ENCODE data around the gene CHST12. TPM values are rescaled to one million over a fixed set of nuclear protein-coding genes. Genes with fewer than 3 reads are reported as not detected.
"Not testable (repeated sequence)": the region's sequence is repeated elsewhere in the genome, so short reads cannot be mapped to it uniquely, and the experiment has no call there.

Gene CHST12
- total RNA-seq, 1 donor from 2014 or later: 29.2 TPM

DNA sequence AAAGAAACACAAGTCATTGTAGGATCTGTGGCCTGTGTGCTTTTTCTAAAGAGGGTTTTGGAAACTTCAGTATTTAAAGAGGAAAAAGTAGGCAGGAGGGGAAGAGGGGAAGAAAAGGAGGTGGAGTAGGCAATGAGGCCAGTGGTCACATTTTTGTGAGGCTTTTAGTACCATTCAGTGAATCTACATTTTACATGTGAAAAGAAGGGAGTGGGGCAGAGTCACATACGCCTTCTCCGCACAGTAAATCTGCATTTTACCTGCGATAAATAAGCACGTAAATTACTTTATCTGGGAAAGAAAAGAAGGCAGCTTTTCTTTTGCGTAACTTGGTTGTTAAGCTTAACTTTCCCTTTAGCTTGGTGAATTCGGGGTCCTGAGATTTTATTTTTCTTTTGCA, 13.2 kb downstream of the CHST12 start:
- DNase-seq (no peak), ATAC-seq (no peak)
- TF ChIP-seq, protein P1, sequence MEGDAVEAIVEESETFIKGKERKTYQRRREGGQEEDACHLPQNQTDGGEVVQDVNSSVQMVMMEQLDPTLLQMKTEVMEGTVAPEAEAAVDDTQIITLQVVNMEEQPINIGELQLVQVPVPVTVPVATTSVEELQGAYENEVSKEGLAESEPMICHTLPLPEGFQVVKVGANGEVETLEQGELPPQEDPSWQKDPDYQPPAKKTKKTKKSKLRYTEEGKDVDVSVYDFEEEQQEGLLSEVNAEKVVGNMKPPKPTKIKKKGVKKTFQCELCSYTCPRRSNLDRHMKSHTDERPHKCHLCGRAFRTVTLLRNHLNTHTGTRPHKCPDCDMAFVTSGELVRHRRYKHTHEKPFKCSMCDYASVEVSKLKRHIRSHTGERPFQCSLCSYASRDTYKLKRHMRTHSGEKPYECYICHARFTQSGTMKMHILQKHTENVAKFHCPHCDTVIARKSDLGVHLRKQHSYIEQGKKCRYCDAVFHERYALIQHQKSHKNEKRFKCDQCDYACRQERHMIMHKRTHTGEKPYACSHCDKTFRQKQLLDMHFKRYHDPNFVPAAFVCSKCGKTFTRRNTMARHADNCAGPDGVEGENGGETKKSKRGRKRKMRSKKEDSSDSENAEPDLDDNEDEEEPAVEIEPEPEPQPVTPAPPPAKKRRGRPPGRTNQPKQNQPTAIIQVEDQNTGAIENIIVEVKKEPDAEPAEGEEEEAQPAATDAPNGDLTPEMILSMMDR (IDR thresholded peaks at IDR 0.05): no peak
- Histone ChIP-seq H3K9me3 (no peaks in the 10 kb centered on the region), H3K27ac (no peak overlapping the region), H3K4me3 (no peak overlapping the region), H3K4me1 (peaks cover 31% of the 10 kb centered on the region), H3K36me3 (no peaks in the 10 kb centered on the region), H3K27me3 (ENCODE audit: low read depth) (no peaks in the 10 kb centered on the region)
- intact Hi-C loops (cut with DNase I): no loop called here

DNA sequence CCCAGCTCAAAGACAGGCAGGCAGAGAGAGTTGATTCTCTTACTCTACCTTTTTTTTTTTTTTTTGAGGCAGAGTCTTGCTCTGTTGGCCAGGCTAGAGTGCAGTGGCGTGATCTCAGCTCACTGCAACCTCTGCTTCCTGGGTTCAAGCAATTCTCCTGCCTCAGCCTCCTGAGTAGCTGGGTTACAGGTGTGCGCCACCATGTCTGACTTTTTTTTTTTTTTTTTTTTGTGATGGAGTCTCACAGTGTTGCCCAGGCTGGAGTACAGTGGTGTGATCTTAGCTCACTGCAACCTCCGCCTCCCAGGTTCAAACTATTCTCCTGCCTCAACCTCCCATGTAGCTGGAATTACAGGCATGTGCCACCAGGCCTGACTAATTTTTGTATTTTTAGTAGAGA, 13.8 kb downstream of the CHST12 start:
- intact Hi-C loops (cut with DNase I); H3K27me3 ChIP-seq (ENCODE audit: low read depth); H3K9me3 ChIP-seq; ATAC-seq; H3K27ac ChIP-seq; H3K36me3 ChIP-seq; H3K4me3 ChIP-seq; DNase-seq: not testable (repeated sequence)
- H3K4me1 ChIP-seq: peaks cover 26% of the 10 kb centered on the region

DNA sequence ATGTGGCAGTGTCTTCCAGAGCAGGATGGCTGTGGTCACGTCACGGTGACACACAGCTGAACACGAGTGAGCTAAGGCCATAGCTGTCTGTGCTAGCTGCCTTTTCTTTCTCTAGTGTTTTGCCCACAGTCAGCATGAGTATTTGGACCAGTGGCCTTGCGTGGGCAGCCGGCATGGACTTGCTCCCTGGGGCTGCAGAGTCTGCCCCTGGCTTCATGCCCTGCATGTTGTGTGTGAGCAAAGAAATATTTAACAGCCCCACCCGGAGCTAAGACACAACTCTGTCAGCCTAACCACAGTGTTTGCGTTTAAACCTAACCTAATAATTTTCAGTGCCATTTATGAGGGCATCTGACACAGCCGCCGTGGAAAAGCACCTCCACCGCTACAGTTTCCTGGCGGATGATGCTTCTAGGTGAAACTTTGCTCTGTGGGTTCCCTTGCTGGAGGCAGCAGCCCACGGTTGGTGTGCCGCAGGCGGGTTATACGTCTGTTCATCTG, 14.6 kb downstream of the CHST12 start:
- intact Hi-C loops (cut with DNase I): no loop called here
- DNase-seq (no peak), ATAC-seq (peak; percentile 29 to 33)
- Histone ChIP-seq H3K27ac (no peak overlapping the region), H3K36me3 (no peaks in the 10 kb centered on the region), H3K9me3 (no peaks in the 10 kb centered on the region), H3K27me3 (ENCODE audit: low read depth) (no peaks in the 10 kb centered on the region), H3K4me1 (peaks cover 17% of the 10 kb centered on the region), H3K4me3 (no peak overlapping the region)
- TF ChIP-seq, protein P1 (IDR thresholded peaks at IDR 0.05): no peak

DNA sequence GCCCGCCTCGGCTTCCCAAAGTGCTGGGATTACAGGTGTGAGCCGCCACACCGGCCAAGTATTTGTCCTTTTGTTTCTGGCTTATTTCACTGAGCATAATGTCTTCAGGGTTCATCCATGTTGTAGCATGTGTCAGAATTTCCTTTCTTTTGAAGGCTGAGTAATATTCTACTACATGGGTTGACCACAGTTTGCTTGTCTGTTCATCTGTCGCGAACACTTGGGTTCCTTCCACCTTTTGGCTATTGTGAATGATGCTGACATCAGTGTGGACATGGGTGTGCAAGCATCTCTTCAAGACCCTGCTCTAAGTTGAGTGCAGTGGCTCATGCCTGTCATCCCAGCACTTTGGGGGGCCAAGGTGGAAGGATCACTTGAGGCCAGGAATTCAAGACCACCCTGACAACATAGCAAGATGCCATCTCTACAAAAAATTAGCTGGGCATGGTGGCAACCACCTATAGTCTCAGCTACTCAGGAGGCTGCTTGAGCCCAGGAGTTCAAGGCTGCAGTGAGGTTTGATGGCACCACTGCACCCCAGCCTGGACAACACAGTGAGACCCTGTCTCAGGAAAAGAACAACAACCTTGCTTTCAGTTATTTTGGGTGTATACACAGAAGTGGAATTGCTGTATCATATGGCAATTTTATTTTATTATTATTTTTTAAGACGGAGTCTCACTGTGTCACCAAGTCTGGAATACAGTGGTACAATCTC, 17.0 kb downstream of the CHST12 start:
- TF ChIP-seq, protein P1 (IDR thresholded peaks at IDR 0.05): no peak
- H3K27ac ChIP-seq: no peak overlapping the region
- peaks cover 15% of the 10 kb centered on the region for H3K4me1 ChIP-seq
- H3K9me3 ChIP-seq: no peaks in the 10 kb centered on the region
- no peaks in the 10 kb centered on the region for H3K27me3 ChIP-seq (ENCODE audit: low read depth)
- H3K36me3 ChIP-seq: no peaks in the 10 kb centered on the region
- no peak overlapping the region for H3K4me3 ChIP-seq
- DNase-seq: no peak
- no peak for ATAC-seq
- intact Hi-C loops (cut with DNase I): no loop called here

DNA sequence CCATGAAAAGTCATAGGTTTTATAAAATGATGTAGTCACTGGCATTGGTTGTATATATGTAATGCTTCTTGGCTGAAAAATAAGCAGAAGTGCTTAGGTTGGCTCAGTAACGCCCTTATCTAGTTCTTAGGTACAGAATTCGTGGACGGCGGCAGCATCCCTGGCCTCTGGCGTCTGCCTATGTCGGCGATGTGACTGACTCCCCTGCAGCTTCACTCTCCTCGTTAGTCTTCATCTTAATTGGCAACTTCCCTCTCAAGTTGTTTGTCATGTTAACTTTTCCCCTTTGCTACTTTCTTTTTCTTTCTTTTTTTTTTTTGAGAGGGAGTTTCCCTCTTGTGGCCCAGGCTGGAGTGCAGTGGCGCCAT, 18.5 kb downstream of the CHST12 start:
- no peak for DNase-seq
- no peak for ATAC-seq
- intact Hi-C loops (cut with DNase I): no loop called here
- peaks cover 8% of the 10 kb centered on the region for H3K4me1 ChIP-seq
- no peak overlapping the region for H3K4me3 ChIP-seq
- H3K36me3 ChIP-seq: no peaks in the 10 kb centered on the region
- H3K27me3 ChIP-seq (ENCODE audit: low read depth): no peaks in the 10 kb centered on the region
- TF ChIP-seq, protein P1 (IDR thresholded peaks at IDR 0.05): no peak
- H3K9me3 ChIP-seq: no peaks in the 10 kb centered on the region
- no peak overlapping the region for H3K27ac ChIP-seq

DNA sequence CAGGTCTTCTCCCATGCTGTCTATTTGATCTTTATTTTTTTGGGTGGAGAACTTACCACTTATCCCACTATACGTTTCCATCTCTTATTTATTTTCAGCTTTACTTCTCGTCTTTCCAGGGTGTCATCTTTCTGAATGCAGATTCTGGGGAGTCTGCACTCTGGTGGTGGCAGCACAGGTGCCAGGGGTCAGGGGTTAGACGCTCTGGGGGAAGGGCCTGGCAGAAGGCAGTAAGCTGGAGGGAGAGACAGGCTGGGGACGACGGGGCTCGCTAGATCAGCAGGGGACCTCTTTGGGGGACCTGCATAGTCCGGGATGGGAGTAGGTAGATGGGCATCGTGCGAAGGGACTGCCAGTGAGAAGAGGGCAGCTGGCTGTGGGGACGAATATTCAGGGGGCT, 22.3 kb downstream of the CHST12 start:
- no peaks in the 10 kb centered on the region for H3K9me3 ChIP-seq
- intact Hi-C loops (cut with DNase I): no loop called here
- no peaks in the 10 kb centered on the region for H3K36me3 ChIP-seq
- ATAC-seq (no peak), DNase-seq (no peak)
- no peaks in the 10 kb centered on the region for H3K27me3 ChIP-seq (ENCODE audit: low read depth)
- H3K4me3 ChIP-seq: no peak overlapping the region
- TF ChIP-seq, protein P1 (IDR thresholded peaks at IDR 0.05): no peak
- H3K4me1 ChIP-seq: no peaks in the 10 kb centered on the region
- H3K27ac ChIP-seq: no peak overlapping the region
